Activated naive CD8-positive, alpha-beta T cell treated with anti-CD3 and anti-CD28 coated beads for 36 hours (primary cell): ENCODE measurements around the gene CKAP2L. TPM values are rescaled to one million over a fixed set of nuclear protein-coding genes. Genes with fewer than 3 reads are reported as not detected.
A peak's percentile ranks its signal among the peaks of the same experiment; 100 is the strongest.
"Not testable (repeated sequence)": the region's sequence is repeated elsewhere in the genome, so short reads cannot be mapped to it uniquely, and the experiment has no call there.

Experiments
- DNase-seq: peaks from one replicate; pipeline ENCODE4 v3.0.0; 2021
- H3K27ac Mint-ChIP-seq: one replicate; pipeline ENCODE4 v1.8.0; 2022; ENCODE audit warnings: mild to moderate bottlenecking, moderate library complexity, mixed read lengths
- H3K27me3 Mint-ChIP-seq: one replicate; pipeline ENCODE4 v1.8.0; 2022; ENCODE audit warnings: mild to moderate bottlenecking, mixed read lengths
- H3K36me3 Mint-ChIP-seq: one replicate; pipeline ENCODE4 v1.8.0; 2021; ENCODE audit warnings: mild to moderate bottlenecking, mixed read lengths
- H3K4me1 Mint-ChIP-seq: one replicate; pipeline ENCODE4 v1.8.0; 2021; ENCODE audit warnings: mixed read lengths
- H3K4me3 Mint-ChIP-seq: one replicate; pipeline ENCODE4 v1.8.0; 2022; ENCODE audit warnings: mild to moderate bottlenecking, moderate library complexity, mixed read lengths
- H3K9me3 Mint-ChIP-seq: one replicate; pipeline ENCODE4 v1.8.0; 2022; ENCODE audit warnings: mixed read lengths
- total RNA-seq, 2 experiments: library from RNA; stranded (reverse); gene quantifications; one replicate each; pipeline ENCODE4 v1.2.3, GENCODE V29; 2021

The CKAP2L gene
- total RNA-seq, 2 experiments from 2014 or later = 24.3 to 25.8 TPM

DNA sequence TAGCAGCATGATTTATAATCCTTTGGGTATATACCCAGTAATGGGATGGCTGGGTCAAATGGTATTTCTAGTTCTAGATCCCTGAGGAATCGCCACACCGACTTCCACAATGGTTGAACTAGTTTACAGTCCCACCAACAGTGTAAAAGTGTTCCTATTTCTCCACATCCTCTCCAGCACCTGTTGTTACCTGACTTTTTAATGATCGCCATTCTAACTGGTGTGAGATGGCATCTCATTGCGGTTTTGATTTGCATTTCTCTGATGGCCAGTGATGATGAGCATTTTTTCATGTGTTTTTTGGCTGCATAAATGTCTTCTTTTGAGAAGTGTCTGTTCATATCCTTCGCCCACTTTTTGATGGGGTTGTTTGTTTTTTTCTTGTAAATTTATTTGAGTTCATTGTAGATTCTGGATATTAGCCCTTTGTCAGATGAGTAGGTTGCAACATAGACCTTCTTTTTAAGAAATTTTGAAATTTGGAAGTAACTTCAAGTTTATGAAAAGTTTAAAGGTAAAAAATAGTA lies 47.5 kb downstream of the CKAP2L start:
- not testable (repeated sequence) for H3K36me3 Mint-ChIP-seq

DNA sequence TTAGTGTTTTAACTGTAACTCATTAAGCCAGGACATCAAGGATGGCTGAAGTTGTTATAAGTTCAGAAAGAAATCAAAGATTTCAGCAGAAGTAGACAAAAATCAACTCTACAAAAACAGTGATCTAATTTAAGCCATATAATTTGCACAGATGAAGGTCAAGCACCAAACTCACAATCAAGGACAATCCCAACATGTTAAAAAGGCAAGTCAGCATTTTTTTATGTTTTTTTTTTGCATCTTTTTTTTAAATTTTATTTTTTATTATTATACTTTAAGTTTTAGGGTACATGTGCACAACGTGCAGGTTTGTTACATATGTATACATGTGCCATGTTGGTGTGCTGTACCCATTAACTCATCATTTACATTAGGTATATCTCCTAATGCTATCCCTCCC lies 48.3 kb downstream of the CKAP2L start:
- H3K36me3 Mint-ChIP-seq, H3K9me3 Mint-ChIP-seq, DNase-seq, H3K4me1 Mint-ChIP-seq, H3K27ac Mint-ChIP-seq, H3K4me3 Mint-ChIP-seq, H3K27me3 Mint-ChIP-seq: not testable (repeated sequence)

More for the DNA sequence above, 47.5 kb downstream of the CKAP2L start:
- H3K4me3 Mint-ChIP-seq, H3K27ac Mint-ChIP-seq, H3K4me1 Mint-ChIP-seq, H3K27me3 Mint-ChIP-seq, DNase-seq, H3K9me3 Mint-ChIP-seq: not testable (repeated sequence)

DNA sequence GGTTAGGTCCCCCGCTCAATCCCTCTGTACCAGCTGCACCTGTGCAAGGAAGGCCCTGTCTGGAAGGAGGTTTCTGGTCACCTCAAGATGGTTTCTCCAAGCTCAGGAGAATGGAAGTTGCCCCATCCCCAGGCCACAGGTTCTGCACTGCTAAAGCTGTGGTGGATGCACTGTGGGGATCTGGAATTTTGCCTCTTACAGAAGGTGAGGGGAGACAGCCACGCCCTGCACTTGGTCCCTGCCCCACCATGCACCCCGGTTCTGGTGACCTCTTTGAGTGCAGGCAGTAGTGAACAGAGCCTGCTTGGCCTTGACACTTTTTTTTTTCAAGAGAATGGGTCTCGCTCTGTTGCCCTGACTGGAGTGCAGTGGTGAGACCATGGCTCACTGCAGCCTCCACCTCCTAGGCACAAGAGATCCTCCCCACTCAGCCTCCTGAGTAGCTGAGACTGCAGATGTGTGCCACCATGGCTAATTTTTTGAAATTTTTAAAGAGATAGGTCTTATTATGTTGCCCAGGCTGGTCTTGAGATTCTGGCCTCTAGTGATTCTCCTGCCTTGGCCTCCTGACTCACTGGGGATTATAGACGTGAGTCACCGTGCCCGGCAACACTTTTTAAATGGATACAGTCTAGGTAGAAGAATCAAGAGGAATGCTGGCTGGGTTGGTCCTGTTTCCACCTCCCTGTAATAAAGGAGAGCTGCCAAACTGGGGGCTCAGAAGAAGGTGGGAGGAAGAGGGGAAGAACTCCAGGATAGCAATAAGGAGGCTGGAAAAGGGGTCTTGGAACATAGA lies 49.4 kb downstream of the CKAP2L start:
- no peaks in the 10 kb centered on the region for H3K36me3 Mint-ChIP-seq
- no peaks in the 10 kb centered on the region for H3K9me3 Mint-ChIP-seq
- H3K27me3 Mint-ChIP-seq = no peaks in the 10 kb centered on the region
- H3K27ac Mint-ChIP-seq = no peak overlapping the region
- peaks cover 6% of the 10 kb centered on the region for H3K4me1 Mint-ChIP-seq
- no peak for DNase-seq
- H3K4me3 Mint-ChIP-seq = no peak overlapping the region

DNA sequence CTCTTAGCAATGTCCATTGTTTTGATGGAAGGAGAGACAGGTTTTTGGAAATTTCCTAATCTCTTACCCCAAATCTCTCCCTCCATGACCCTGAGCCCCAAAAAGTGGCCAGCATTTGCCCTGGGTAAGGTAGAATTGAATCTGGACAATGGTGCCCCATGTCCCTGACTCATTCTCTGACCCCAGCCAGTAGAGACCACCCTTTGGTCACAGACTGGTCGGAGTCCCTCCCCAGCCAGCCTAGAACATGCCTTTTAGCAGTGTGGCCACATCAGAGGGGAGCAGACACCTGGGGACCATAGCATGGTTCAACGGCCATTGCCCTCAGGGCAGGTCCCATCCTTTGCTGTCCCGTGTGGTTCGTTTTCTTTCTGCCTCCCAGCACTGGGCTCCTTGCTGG lies 50.1 kb downstream of the CKAP2L start:
- Mint-ChIP-seq H3K9me3 (no peaks in the 10 kb centered on the region), H3K36me3 (no peaks in the 10 kb centered on the region), H3K27me3 (no peaks in the 10 kb centered on the region), H3K4me3 (no peak overlapping the region), H3K27ac (no peak overlapping the region), H3K4me1 (peaks cover 6% of the 10 kb centered on the region)
- no peak for DNase-seq

DNA sequence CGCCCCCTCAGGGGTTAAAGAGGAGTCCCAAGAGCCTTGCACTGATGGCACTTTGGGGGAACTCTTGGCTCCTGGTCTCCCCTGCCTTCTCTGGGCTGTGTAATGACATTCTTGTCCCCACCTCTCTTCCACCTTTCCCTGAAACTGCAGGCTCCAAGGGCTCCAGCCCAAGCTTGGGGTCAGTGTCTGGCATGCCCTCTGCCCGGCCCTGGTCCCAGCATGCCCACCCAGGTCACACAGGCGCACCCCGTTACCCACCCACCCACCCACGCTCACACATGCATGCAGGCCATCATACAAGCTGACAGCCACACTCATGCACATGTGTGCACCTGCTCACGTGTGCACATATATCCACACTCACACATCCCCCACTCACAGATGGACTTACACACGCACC lies 50.5 kb downstream of the CKAP2L start:
- Mint-ChIP-seq H3K9me3 (no peaks in the 10 kb centered on the region), H3K4me1 (peaks cover 6% of the 10 kb centered on the region), H3K27me3 (no peaks in the 10 kb centered on the region), H3K27ac (no peak overlapping the region), H3K36me3 (no peaks in the 10 kb centered on the region), H3K4me3 (no peak overlapping the region)
- no peak for DNase-seq

DNA sequence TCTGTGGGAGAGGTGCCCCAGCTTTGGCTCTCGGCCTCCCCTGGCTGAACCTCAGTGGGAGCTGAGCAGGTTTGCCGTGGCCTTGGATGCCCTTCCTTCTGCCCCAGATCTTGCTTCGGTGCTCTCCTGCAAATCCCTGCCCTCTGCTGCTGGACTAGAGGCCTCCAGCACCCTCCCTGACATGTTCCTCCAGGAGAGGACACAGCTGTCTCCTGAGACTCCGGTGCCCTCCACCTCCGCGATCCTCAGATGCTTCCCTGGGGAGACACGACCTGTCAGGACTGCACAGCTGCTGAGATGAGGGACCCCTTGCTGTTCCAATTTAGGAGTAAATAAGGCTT lies 50.9 kb downstream of the CKAP2L start:
- Mint-ChIP-seq H3K27ac (no peak overlapping the region), H3K36me3 (no peaks in the 10 kb centered on the region), H3K27me3 (no peaks in the 10 kb centered on the region), H3K4me3 (no peak overlapping the region), H3K4me1 (peaks cover 6% of the 10 kb centered on the region), H3K9me3 (no peaks in the 10 kb centered on the region)
- no peak for DNase-seq

DNA sequence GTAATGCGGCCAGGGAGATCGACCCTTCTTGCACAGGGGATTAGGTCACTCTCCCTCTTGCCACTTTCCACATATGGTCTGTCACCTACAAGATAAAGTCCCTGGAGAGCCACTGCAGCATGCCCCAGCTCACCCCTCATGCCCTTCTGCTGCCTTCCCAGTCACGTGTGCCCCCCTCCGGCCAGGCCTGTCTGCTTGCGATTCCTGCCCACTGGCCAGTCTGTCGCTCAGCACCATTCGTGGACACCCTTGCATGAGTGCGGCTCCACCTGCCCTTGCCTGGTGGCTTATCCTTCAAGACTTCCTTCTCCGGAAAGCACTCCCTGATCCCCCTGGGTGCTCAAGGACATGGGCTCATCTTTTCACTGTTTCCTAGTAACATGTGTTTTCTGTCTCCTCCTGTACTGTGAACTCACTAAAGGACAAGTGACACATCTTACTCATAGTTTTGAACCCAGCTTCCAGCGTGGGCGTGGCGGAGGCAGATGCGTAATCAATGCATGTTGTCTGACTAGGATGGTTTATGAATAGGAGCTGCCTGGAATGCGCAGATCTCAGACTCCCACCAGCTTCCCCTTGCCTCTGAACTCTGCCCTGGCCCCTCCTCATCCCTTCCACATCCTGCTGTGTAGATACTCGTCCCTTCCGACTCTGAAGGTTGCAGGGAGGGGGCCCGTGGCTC lies 51.4 kb downstream of the CKAP2L start:
- Mint-ChIP-seq H3K4me1 (peaks cover 10% of the 10 kb centered on the region), H3K9me3 (no peaks in the 10 kb centered on the region), H3K27me3 (no peaks in the 10 kb centered on the region), H3K4me3 (no peak overlapping the region), H3K36me3 (no peaks in the 10 kb centered on the region), H3K27ac (no peak overlapping the region)
- peak; percentile 18 for DNase-seq

DNA sequence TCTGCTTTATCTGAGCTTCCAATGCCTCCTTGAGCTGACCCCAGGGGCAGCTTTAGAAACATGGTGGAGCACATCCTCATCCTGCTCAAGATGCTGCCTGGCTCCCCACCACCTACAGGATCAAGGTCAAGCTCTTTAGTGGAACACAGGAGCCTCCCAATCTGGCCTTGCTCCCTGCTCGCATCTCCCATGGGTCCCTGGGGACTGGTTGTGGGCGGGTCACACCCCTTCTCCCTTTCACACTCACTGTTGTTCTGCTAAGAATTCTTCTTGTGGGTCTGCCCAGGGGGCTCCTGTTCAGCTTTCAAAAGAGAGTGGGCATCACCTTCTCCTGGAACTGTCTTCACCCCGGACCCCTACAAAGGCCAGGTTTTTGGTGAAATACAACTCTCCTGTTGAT lies 51.9 kb downstream of the CKAP2L start:
- no peak overlapping the region for H3K4me3 Mint-ChIP-seq
- H3K36me3 Mint-ChIP-seq = no peaks in the 10 kb centered on the region
- no peaks in the 10 kb centered on the region for H3K9me3 Mint-ChIP-seq
- H3K27ac Mint-ChIP-seq = no peak overlapping the region
- peaks cover 1% of the 10 kb centered on the region for H3K27me3 Mint-ChIP-seq
- no peak for DNase-seq
- peaks cover 13% of the 10 kb centered on the region for H3K4me1 Mint-ChIP-seq

DNA sequence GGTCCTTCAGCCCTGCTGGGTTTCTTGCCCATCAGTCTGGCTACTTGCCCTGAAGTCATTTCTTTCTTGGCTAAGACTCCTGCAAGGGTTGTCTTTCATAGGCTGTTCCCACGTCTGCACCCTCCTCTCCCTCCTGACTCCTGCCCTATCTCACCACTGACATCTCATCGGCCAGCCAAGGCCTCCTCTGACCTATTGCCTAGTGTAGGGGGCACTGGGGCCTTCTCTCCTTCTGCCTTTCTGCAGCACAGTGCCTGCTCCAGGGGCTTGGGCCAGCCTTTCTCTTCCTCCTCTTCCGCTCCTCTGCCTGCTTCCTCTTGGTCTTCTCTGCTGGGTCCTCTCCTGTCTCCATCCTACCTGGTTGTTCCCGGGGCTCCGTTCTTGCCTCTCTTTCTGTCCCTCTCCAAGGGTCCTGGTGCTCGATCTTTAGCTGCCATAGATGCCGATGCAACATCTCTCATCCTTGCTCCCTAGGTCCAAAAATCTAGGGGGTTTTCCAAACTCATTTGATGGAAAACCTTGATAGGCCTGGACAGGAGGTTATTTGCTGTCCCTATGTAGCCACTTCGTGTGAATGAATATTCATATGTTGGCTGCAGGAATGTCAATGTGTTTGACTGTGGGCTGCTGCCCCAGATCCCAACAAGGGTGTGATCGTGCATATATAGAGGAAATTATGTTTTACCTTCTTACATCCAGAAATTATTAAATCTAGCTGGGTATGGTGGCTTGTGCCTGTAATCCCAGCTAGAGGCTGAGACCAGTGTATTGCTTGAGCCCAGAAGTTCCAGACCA lies 53.3 kb downstream of the CKAP2L start:
- no peaks in the 10 kb centered on the region for H3K9me3 Mint-ChIP-seq
- peaks cover 7% of the 10 kb centered on the region for H3K27me3 Mint-ChIP-seq
- no peak overlapping the region for H3K4me3 Mint-ChIP-seq
- no peak for DNase-seq
- peaks cover 16% of the 10 kb centered on the region for H3K4me1 Mint-ChIP-seq
- no peaks in the 10 kb centered on the region for H3K36me3 Mint-ChIP-seq
- no peak overlapping the region for H3K27ac Mint-ChIP-seq

DNA sequence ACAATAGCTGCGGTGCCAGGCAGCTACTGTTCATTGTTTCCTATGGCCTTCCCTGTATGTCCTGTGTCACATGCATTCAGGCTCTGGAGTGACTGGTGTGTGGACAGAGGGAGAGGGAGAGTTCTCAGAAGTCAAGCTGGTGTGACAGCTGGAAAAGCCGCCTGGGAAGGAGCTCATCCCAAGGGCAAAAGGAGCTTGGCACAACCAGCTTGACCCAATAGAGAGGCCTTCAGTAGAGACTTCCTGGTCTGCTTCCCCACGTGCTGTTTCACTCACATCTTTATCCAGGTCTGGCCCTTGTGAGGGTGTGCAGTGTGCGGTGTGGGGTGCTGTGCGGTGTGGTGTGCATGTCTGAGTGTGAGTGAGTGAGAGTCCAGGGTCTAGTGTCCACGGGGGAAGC lies 54.7 kb downstream of the CKAP2L start:
- Mint-ChIP-seq H3K27ac (no peak overlapping the region), H3K36me3 (peaks cover under 1% of the 10 kb centered on the region), H3K9me3 (no peaks in the 10 kb centered on the region), H3K4me1 (peaks cover 25% of the 10 kb centered on the region), H3K4me3 (no peak overlapping the region), H3K27me3 (peaks cover 20% of the 10 kb centered on the region)
- DNase-seq = no peak

DNA sequence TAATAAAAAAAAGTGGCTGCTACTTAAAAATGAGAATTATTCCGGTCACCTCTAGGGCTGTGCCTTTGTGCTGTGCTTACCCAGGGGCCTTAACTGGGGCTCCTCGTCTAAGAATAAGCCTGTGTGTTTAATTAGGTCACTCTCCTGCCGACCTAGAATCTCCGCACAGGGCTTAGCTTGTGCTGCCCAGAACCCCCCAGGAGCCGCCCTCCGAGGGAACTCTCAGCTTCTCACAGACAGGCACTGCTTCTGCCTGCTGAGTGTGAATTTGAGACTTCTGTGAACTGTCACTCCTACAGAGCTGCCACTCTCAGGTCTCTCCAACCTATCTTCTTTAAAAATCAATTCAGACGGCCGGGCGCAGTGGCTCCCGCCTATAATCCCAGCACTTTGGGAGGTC lies 55.4 kb downstream of the CKAP2L start:
- H3K27ac Mint-ChIP-seq = no peak overlapping the region
- peaks cover 25% of the 10 kb centered on the region for H3K4me1 Mint-ChIP-seq
- peaks cover 23% of the 10 kb centered on the region for H3K27me3 Mint-ChIP-seq
- H3K36me3 Mint-ChIP-seq = peaks cover 2% of the 10 kb centered on the region
- H3K9me3 Mint-ChIP-seq = no peaks in the 10 kb centered on the region
- no peak overlapping the region for H3K4me3 Mint-ChIP-seq
- no peak for DNase-seq

DNA sequence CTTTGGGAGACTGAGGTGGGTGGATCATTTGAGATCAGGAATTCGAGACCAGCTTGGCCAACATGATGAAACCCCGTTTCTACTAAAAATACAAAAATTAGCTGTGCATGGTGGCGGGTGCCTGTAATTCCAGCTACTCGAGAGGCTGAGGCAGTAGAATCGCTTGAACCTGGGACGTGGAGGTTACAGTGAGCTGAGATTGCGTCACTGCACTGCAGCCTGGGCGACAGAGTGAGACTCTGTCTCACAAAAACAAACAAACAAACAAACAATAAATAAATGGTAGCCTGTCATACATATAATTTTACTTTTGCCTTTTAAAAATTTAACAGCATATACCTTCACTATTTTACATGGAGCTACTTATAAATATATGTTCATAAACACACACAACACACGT lies 57.5 kb downstream of the CKAP2L start:
- H3K27me3 Mint-ChIP-seq = peaks cover 28% of the 10 kb centered on the region
- not testable (repeated sequence) for H3K27ac Mint-ChIP-seq, H3K4me3 Mint-ChIP-seq, H3K9me3 Mint-ChIP-seq, DNase-seq, H3K36me3 Mint-ChIP-seq
- H3K4me1 Mint-ChIP-seq = peaks cover 19% of the 10 kb centered on the region

DNA sequence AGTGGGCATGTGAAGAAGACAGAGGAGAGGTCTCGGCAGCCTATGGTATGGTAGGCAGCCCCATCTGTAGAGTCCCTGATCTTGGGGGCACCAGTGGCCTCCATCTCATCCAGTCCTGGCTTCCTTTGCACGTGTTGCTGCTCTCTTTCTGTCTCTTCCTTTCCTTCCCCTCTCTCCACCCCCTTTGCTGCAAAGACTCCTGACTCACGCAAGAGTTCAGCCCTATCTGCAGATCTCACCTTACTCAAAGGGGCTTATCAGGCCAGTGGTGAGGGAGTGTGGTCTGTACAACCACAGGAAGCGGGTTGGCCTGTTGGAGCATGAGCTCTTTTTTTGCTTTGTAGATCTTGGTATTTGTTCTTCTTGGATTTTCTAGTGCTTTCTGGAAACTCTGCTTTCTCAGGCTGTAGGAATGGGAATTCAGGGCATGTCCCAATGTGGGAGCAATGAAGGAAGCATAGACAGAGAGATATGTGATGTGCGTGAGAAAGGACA lies 58.2 kb downstream of the CKAP2L start:
- H3K27ac Mint-ChIP-seq = no peak overlapping the region
- H3K4me1 Mint-ChIP-seq = peaks cover 19% of the 10 kb centered on the region
- H3K36me3 Mint-ChIP-seq = peaks cover 2% of the 10 kb centered on the region
- no peak overlapping the region for H3K4me3 Mint-ChIP-seq
- peak; percentile 63 for DNase-seq
- peaks cover 28% of the 10 kb centered on the region for H3K27me3 Mint-ChIP-seq
- H3K9me3 Mint-ChIP-seq = no peaks in the 10 kb centered on the region

DNA sequence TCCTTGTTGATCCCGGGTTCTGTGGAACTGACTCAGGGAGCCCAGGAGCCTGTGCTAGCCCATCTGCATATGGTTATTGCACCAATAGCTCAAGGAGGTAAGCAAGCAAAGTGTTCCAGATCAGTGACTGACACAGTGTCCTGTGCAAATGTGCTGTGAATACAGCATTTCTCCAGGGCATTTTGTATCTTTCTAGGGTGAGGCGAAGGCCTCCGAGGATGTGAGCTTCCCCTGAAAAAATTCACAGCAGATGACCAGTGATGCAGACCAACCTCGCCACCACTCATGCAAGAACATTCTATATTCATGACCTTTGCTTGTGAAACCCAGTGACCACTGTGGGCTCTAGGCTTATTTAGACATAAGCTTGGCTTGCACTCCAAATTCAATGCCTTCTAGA lies 58.8 kb downstream of the CKAP2L start:
- DNase-seq = no peak
- Mint-ChIP-seq H3K36me3 (peaks cover 2% of the 10 kb centered on the region), H3K27ac (no peak overlapping the region), H3K27me3 (peaks cover 28% of the 10 kb centered on the region), H3K4me1 (peaks cover 19% of the 10 kb centered on the region), H3K4me3 (no peak overlapping the region), H3K9me3 (no peaks in the 10 kb centered on the region)

DNA sequence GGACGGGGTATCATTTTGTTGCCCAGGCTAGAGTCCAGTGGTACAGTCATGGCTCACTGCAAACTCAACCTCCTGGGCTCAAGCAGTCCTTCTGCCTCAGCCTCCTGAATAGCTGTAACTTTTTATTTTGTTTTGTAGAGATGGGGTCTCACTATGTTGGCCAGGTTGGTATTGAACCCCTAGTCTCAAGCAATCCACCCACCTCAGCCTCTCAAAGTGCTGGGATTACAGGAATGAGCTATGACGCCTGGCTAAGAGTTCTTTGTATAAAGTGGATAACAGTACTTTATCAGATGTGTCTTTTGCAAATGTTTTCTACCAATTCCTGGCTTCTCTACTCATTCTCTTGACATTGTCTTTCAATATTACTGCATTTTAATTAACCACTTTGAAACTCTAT lies 60.7 kb downstream of the CKAP2L start:
- peaks cover 2% of the 10 kb centered on the region for H3K36me3 Mint-ChIP-seq
- H3K4me3 Mint-ChIP-seq = no peak overlapping the region
- peaks cover 28% of the 10 kb centered on the region for H3K27me3 Mint-ChIP-seq
- no peak overlapping the region for H3K27ac Mint-ChIP-seq
- DNase-seq = no peak
- peaks cover 19% of the 10 kb centered on the region for H3K4me1 Mint-ChIP-seq
- no peaks in the 10 kb centered on the region for H3K9me3 Mint-ChIP-seq
